ENCODE measurements around the gene PADI1. TPM values are rescaled to one million over a fixed set of nuclear protein-coding genes. Genes with fewer than 3 reads are reported as not detected.

PADI1 gene
- total RNA-seq, 6 experiments from 2014 or later, result 0.44 to 1.4 (median 0.92) TPM; not detected in 2

DNA sequence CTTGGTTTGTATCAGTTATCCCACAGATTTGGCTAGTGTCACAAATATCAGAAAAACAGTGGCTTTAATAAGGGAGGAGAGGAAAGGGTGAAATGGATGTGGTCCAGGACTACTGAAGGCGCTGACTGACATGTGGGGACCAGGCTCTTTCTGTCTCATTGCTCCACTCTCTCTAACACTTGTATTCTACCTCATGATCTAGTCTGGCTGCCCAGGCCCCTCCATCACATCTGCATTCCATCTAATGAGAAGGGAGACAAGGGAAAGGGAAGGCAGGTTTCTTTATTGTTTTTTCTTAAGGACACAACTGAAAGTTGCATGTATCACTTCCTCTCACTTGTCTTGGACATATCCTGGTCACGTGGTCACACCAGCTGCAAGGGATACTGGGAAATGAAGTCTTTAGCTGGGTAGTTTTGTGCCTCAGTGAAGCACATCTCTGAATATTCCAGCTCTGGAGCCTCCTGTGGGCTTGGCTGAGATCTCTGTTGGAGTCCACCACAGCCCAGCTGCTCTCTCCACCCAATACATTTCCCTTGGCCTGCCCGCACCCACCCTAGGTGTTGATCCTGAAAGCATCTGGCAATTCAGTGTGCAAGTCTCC is 43.7 kb upstream of the PADI1 start:
- Histone ChIP-seq H3K27ac (no peak overlapping the region), H3K36me3 (no peaks in the 10 kb centered on the region), H3K4me3 (no peak overlapping the region), H3K9me3 (no peaks in the 10 kb centered on the region), H3K4me1 (no peaks in the 10 kb centered on the region), H3K27me3 (no peaks in the 10 kb centered on the region)
- 59% methylated on average over 3 of the region's 3 CpGs for WGBS (ENCODE audit: insufficient coverage, low coverage, low lambda C conversion rate, missing lambda C conversion rate)
- TF ChIP-seq, protein P1, sequence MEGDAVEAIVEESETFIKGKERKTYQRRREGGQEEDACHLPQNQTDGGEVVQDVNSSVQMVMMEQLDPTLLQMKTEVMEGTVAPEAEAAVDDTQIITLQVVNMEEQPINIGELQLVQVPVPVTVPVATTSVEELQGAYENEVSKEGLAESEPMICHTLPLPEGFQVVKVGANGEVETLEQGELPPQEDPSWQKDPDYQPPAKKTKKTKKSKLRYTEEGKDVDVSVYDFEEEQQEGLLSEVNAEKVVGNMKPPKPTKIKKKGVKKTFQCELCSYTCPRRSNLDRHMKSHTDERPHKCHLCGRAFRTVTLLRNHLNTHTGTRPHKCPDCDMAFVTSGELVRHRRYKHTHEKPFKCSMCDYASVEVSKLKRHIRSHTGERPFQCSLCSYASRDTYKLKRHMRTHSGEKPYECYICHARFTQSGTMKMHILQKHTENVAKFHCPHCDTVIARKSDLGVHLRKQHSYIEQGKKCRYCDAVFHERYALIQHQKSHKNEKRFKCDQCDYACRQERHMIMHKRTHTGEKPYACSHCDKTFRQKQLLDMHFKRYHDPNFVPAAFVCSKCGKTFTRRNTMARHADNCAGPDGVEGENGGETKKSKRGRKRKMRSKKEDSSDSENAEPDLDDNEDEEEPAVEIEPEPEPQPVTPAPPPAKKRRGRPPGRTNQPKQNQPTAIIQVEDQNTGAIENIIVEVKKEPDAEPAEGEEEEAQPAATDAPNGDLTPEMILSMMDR (IDR thresholded peaks at IDR 0.05), result no peak
- no peak for TF ChIP-seq POLR2A (IDR thresholded peaks at IDR 0.05)
- DNase-seq (no peak), ATAC-seq (no peak)
- intact Hi-C loops (cut with DNase I), result no loop called here

DNA sequence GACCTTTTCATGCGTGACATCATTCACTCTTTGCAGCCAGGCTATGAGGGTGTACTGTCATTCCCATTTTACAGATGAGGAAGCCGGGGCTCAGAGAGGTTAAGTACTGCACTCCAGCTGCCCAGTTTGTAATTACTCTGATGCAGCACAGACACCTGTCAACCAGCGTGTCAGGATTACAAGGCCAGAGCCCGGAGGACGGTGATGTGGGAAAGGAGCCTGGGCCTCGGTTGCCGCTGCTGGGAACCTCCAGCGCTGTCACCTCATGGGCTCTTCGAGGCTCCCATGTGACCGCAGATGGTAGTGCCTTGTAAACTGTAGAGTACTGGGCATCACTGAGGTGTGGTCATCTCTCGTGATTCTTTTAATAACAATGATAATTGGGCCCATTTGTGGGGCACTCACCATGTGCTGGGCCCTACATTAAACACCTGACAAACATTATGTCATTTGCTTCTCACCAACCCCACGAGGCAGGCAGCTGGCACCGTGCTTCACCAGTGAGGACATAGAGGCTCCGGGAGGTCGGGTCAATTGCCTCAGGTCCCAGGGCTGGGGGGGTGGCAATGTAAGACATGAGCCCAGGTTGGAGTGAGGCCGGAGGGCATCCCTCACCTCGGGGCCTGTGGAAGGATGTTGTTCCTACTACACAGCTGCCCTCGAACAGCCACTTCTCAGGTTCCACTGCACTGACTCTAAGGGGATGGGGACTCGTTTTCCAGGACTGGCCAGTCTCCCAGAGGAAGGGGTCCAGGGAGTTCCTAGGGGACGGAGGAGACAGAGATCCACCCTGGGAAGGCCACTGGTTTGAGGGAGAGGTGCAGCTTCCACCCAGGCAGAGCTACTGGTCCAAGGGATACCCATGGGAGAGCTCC is 42.8 kb upstream of the PADI1 start:
- Histone ChIP-seq H3K27ac (no peak overlapping the region), H3K4me3 (no peak overlapping the region), H3K36me3 (no peaks in the 10 kb centered on the region), H3K4me1 (no peaks in the 10 kb centered on the region), H3K9me3 (no peaks in the 10 kb centered on the region), H3K27me3 (no peaks in the 10 kb centered on the region)
- no peak for ATAC-seq
- no peak for DNase-seq
- intact Hi-C loops (cut with DNase I), result no loop called here
- TF ChIP-seq POLR2A (IDR thresholded peaks at IDR 0.05), result no peak
- TF ChIP-seq, protein P1 (IDR thresholded peaks at IDR 0.05), result no peak
- WGBS (ENCODE audit: insufficient coverage, low coverage, low lambda C conversion rate, missing lambda C conversion rate), result 43% methylated on average over 2 of the region's 20 CpGs

DNA sequence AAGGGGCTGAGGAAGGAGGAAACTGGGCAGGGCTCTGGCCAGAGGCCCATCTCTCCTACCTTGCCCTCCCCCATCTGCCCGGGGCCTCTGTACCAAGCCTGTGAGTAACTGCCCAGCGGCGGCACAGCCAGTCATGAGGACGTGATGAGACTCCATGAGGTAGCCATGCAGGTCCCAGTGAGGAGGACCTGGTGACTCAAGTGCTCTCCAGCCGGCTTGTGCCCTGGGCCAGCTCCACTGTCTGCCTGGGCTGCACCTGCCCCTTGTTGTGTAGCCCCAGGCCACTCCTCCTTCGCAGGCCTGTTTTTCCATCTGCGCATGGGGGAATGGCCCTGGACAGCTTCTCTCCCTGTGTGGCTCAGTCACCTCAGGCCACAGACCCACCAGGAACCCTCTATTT is 42.0 kb upstream of the PADI1 start:
- Histone ChIP-seq H3K4me1 (no peaks in the 10 kb centered on the region), H3K27me3 (no peaks in the 10 kb centered on the region), H3K4me3 (no peak overlapping the region), H3K9me3 (no peaks in the 10 kb centered on the region), H3K27ac (no peak overlapping the region), H3K36me3 (no peaks in the 10 kb centered on the region)
- DNase-seq (no peak), ATAC-seq (no peak)
- no peak for TF ChIP-seq POLR2A (IDR thresholded peaks at IDR 0.05)
- TF ChIP-seq, protein P1 (IDR thresholded peaks at IDR 0.05), result no peak
- no CpG with 5 or more reads among the region's 7 CpGs for WGBS (ENCODE audit: insufficient coverage, low coverage, low lambda C conversion rate, missing lambda C conversion rate)
- intact Hi-C loops (cut with DNase I), result no loop called here

DNA sequence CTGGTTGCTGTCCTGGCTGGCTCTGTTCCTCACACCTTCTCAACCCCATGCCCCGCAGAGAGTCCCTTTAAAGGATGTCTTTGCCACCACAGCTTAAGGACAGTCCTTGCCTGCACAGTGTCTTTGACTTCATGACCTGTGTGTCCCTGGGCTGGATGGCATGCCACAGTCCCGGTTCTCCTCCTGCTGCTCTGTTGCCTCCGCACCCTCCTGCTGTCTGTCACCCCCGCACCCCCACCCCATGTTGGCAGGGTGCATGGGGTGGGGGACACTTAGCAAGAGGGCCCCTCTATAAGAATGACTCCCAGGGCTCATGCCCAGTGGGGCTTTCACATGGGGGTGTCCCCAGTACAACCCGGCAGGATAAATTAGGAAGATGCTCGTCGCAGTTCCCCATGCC is 41.6 kb upstream of the PADI1 start:
- ATAC-seq (peak in 1 of 4 donors; percentile 6), DNase-seq (no peak)
- no peaks in the 10 kb centered on the region for H3K36me3 ChIP-seq
- no peak overlapping the region for H3K27ac ChIP-seq
- no peaks in the 10 kb centered on the region for H3K9me3 ChIP-seq
- no peaks in the 10 kb centered on the region for H3K27me3 ChIP-seq
- WGBS (ENCODE audit: insufficient coverage, low coverage, low lambda C conversion rate, missing lambda C conversion rate), result 76% methylated on average over 7 of the region's 7 CpGs
- no peak overlapping the region for H3K4me3 ChIP-seq
- no peaks in the 10 kb centered on the region for H3K4me1 ChIP-seq
- TF ChIP-seq POLR2A (IDR thresholded peaks at IDR 0.05), result no peak
- TF ChIP-seq, protein P1 (IDR thresholded peaks at IDR 0.05), result no peak
- intact Hi-C loops (cut with DNase I), result no loop called here
